ENCODE results near the gene PPP1R13L.

Gene PPP1R13L

GRCh38 chr19:45424191-45425058 lies 19.6 kb upstream of the PPP1R13L start (continued):
- TF ChIP-seq ZNF24 (tag by site-specific recombination; IDR thresholded peaks at IDR 0.05): peak; percentile 97
- no peak for TF ChIP-seq ZNF792 (tag by site-specific recombination; IDR thresholded peaks at IDR 0.05)
- peak; percentile 97 for TF ChIP-seq IKZF3 (tag by site-specific recombination; IDR thresholded peaks at IDR 0.05)
- TF ChIP-seq ZNF600 (tag by site-specific recombination; IDR thresholded peaks at IDR 0.05): no peak
- no peak for TF ChIP-seq ZNF48 (tag by site-specific recombination; IDR thresholded peaks at IDR 0.05)
- no peak for TF ChIP-seq ZNF266 (tag by site-specific recombination; IDR thresholded peaks at IDR 0.05; ENCODE audit: low read depth)
- TF ChIP-seq ZBTB1 (tag by site-specific recombination; IDR thresholded peaks at IDR 0.05): no peak
- peak; percentile 33; the same call in 1 of the 2 replicates for TF ChIP-seq ZNF23 (tag by site-specific recombination; IDR thresholded peaks at IDR 0.05; ENCODE audit: borderline replicate concordance)
- TF ChIP-seq SP2 (tag by site-specific recombination; IDR thresholded peaks at IDR 0.05): peak; percentile 44
- TF ChIP-seq ZNF623 (tag by site-specific recombination; IDR thresholded peaks at IDR 0.05): no peak
- TF ChIP-seq ZNF639 (tag by site-specific recombination; IDR thresholded peaks at IDR 0.05): no peak
- TF ChIP-seq ZNF510 (tag by site-specific recombination; IDR thresholded peaks at IDR 0.05; ENCODE audit: insufficient replicate concordance): no peak
- TF ChIP-seq BCL6B (tag by site-specific recombination; IDR thresholded peaks at IDR 0.05): no peak
- TF ChIP-seq ZNF223 (tag by site-specific recombination; IDR thresholded peaks at IDR 0.05): no peak
- TF ChIP-seq TSHZ1 (tag by site-specific recombination; IDR thresholded peaks at IDR 0.05; ENCODE audit: borderline replicate concordance): no peak
- no peak for TF ChIP-seq ZNF558 (tag by site-specific recombination; IDR thresholded peaks at IDR 0.05)
- TF ChIP-seq ZNF114 (tag by site-specific recombination; IDR thresholded peaks at IDR 0.05): no peak
- no peak for TF ChIP-seq HOXD13 (CRISPR knock-in tag; IDR thresholded peaks at IDR 0.05; ENCODE audit: borderline replicate concordance)
- no peak for TF ChIP-seq ZSCAN5A (tag by site-specific recombination; IDR thresholded peaks at IDR 0.05)
- TF ChIP-seq ZNF555 (tag by site-specific recombination; conservative IDR thresholded peaks at IDR 0.05): no peak
- TF ChIP-seq ZNF19 (tag by site-specific recombination; IDR thresholded peaks at IDR 0.05; ENCODE audit: low read depth): no peak
- TF ChIP-seq ZBTB10 (tag by site-specific recombination; IDR thresholded peaks at IDR 0.05): peak; percentile 66; the same call in 1 of the 2 replicates
- TF ChIP-seq ZNF157 (tag by site-specific recombination; IDR thresholded peaks at IDR 0.05): no peak
- no peak for TF ChIP-seq INSM2 (tag by site-specific recombination; IDR thresholded peaks at IDR 0.05)
- TF ChIP-seq KLF8 (tag by site-specific recombination; IDR thresholded peaks at IDR 0.05): peak; percentile 6
- TF ChIP-seq SP3 (tag by site-specific recombination; IDR thresholded peaks at IDR 0.05): no peak
- TF ChIP-seq ZNF335 (tag by site-specific recombination; conservative IDR thresholded peaks at IDR 0.05): peak; percentile 71; the same call in 1 of the 2 replicates
- no peak for TF ChIP-seq ZNF211 (tag by site-specific recombination; IDR thresholded peaks at IDR 0.05; ENCODE audit: low read depth)

All from HEK293 (cell line).